Neutrophil (primary cell): ENCODE results near the gene CERK.

ENCODE experiments used
- H3K27ac ChIP-seq: fragments of 200-600 bp; sonication (generic); 2 replicates; pipeline ENCODE4 v1.5.1; 2016; ENCODE audit warnings: mild to moderate bottlenecking, moderate library complexity
- H3K27me3 ChIP-seq: fragments of 200-600 bp; sonication (generic); 2 replicates; pipeline ENCODE4 v1.6.0; 2016; ENCODE audit warnings: mild to moderate bottlenecking
- H3K36me3 ChIP-seq: fragments of 200-600 bp; sonication (generic); 2 replicates; pipeline ENCODE4 v1.5.1; 2017
- H3K4me1 ChIP-seq, 2 experiments: fragments of 200-600 bp in 1 of 2; sonication (generic) in 1 of 2; 1 replicate in 1 of 2; 2 replicates in 1 of 2; pipeline versions ENCODE4 v1.5.1 to v1.6.1; 2013 to 2016; ENCODE audit warnings: low read depth in 1 of 2, low read length in 1 of 2, mild to moderate bottlenecking in 1 of 2, moderate library complexity in 1 of 2; ENCODE audit not compliant: control insufficient read depth in 1 of 2, insufficient read depth in 1 of 2
- H3K4me3 ChIP-seq, 2 experiments: fragments of 200-600 bp in 1 of 2; sonication (generic) in 1 of 2; 1 replicate in 1 of 2; 2 replicates in 1 of 2; pipeline ENCODE4 v1.5.1; 2013 to 2016; ENCODE audit warnings: low read depth in 1 of 2, low read length in 1 of 2, mild to moderate bottlenecking in 1 of 2, moderate library complexity in 1 of 2
- H3K9me3 ChIP-seq: fragments of 200-600 bp; sonication (generic); 2 replicates; pipeline ENCODE4 v1.5.1; 2016
- TF ChIP-seq, protein P1 (sequence below): fragments of 200-600 bp; sonication (generic); IDR thresholded peaks from 2 replicates; pipeline ENCODE4 v1.5.1; 2016; ENCODE audit warnings: antibody characterized with exemption

CERK gene

DNA sequence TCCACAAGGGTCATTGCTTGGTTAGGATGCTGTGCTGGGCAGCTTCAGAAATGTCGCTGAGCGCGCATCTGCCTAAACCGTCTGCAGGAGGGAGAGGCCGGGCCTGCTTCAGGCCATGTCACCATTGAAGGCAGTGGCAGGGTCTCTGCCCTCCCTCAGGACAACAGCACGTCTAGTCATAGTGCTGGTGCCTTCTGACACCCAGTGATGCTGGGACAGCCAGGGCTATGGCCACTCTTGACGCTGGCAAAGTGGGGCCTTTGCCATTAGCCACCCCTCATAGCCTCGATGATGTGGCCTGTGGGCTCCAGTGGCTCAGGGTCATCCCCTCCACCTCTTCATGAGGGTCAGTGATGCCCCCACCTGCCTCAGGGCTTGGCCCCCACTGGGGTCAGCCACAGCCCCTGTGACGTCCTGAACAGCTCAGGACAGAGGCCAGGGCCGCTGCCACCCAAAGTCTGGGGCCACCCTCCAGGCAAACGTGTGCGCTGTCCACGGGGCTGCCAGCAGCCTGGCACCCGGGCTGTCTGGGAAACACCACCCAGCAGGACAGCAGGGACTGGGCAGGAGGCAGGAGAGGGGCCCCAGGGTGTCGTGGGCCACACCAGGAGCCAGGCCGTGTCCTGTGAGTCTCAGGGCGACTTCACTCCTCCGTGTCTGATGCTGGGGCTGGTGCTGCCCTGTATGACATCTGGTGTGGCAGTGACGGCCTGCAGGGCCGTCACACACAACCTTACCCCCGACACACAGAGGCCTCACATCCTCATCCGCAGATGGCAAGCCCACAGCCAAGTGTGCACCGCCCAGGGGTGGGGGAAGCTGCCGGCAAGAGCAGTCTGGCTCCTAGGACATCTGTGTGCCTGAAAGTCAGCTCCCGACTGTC, 42.5 kb downstream of the CERK start:
- Histone ChIP-seq H3K9me3 (no peaks in the 10 kb centered on the region), H3K27ac (no peak overlapping the region), H3K4me1 (no peaks in the 10 kb centered on the region), H3K4me3 (no peak overlapping the region), H3K36me3 (peaks cover 99% of the 10 kb centered on the region), H3K27me3 (no peaks in the 10 kb centered on the region)
- TF ChIP-seq, protein P1, sequence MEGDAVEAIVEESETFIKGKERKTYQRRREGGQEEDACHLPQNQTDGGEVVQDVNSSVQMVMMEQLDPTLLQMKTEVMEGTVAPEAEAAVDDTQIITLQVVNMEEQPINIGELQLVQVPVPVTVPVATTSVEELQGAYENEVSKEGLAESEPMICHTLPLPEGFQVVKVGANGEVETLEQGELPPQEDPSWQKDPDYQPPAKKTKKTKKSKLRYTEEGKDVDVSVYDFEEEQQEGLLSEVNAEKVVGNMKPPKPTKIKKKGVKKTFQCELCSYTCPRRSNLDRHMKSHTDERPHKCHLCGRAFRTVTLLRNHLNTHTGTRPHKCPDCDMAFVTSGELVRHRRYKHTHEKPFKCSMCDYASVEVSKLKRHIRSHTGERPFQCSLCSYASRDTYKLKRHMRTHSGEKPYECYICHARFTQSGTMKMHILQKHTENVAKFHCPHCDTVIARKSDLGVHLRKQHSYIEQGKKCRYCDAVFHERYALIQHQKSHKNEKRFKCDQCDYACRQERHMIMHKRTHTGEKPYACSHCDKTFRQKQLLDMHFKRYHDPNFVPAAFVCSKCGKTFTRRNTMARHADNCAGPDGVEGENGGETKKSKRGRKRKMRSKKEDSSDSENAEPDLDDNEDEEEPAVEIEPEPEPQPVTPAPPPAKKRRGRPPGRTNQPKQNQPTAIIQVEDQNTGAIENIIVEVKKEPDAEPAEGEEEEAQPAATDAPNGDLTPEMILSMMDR, result no peak

DNA sequence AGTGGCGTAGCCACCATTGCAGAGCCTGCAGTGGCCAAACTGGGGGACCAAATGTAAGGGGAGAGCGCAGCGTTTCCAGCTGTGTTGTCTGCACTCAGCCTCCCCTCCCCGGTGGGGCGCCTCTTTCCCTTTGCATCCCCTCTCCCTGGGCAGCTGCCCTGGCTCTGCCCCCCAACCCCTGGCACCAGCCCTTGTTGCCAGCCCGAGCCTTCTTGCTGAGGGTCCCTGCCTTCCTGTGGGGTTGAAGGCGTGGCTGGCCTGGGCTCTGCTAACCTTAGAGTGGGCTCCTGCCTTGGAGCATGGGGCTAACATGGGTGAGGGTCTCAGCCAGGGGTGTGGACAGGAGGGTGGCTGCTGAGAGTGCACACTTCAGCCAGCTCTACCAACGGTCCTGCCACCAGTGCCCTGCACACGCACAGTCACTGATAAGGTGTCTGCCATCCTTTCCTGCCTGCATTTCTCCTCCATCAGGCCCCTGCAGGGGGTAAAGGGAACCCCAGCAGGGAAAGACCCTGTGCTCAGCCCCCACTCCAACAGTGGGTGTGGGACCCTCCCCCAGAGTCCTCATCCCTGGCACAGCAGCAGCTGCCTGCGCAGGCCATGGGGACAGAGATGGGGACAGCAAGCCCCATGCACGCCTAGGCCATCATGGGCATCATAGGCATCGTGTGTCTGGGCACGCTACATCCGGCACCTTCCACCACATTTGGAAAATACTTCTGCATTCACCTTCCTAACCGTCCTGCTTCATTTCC, 43.5 kb downstream of the CERK start:
- no peaks in the 10 kb centered on the region for H3K9me3 ChIP-seq
- TF ChIP-seq, protein P1, result no peak
- H3K4me3 ChIP-seq, result no peak overlapping the region
- peaks cover 99% of the 10 kb centered on the region for H3K36me3 ChIP-seq
- no peaks in the 10 kb centered on the region for H3K4me1 ChIP-seq
- no peaks in the 10 kb centered on the region for H3K27me3 ChIP-seq
- H3K27ac ChIP-seq, result no peak overlapping the region

DNA sequence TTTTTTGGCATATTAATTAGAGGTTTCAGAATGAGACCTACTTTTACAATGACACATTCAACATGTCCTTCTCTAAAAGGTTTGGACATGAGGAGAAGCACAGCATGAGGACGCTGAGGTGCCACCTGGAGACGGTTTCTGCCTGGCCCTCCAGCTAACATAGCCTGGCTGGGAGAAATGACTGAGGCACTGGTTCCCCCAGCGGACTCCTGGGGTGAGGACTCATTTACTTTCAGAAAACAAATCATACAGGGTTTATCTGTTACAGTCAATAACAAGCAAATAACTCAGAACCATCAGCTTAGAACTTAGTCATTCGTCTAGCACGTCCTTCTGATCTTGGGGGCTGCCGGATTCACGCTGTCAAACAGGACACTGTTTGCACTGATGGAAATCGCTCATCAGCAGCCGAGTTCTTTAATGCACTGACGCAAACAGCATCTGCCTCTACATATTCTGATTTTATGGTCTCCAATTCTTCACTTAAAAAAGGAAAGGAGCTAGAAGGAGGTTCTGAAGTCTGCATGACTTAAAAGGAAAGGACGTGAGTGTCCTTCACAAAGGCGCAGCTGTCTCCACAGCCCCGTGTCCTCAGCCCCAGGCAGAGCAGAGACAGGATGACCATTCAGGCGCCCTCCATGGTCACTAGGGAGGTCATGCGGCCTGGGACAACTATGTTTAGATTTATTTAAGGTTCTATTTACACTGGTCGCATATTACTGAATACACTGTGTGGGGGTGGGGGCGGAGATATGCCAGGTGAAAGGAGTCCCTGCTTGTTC, 44.2 kb downstream of the CERK start:
- no peak overlapping the region for H3K27ac ChIP-seq
- peaks cover 99% of the 10 kb centered on the region for H3K36me3 ChIP-seq
- no peak overlapping the region for H3K4me3 ChIP-seq
- H3K27me3 ChIP-seq, result no peaks in the 10 kb centered on the region
- H3K4me1 ChIP-seq, result no peaks in the 10 kb centered on the region
- H3K9me3 ChIP-seq, result no peaks in the 10 kb centered on the region
- TF ChIP-seq, protein P1, result no peak

DNA sequence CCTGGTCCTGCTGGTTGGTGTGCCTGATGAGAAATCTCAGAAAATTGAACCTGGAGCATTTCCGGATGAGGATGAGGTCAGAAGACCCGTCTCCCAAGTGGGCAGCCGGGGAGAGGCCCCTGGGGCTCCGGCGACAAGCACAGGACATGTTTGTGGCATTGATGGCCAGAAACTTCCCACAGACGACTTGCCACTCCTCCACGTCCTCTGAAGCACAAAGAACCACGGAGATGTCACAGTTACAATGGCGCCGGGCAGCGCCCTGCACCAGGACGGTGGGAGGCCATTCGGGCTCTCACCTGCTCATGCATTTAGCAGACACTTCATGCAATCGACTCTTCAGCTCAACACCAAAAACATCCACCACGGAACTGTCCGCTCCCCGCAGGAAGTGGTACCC, 46.5 kb downstream of the CERK start:
- TF ChIP-seq, protein P1, result no peak
- no peaks in the 10 kb centered on the region for H3K27me3 ChIP-seq
- peaks cover 99% of the 10 kb centered on the region for H3K36me3 ChIP-seq
- H3K4me3 ChIP-seq, result no peak overlapping the region
- no peaks in the 10 kb centered on the region for H3K9me3 ChIP-seq
- H3K4me1 ChIP-seq, result peaks cover 8 to 9% of the 10 kb centered on the region in 2 experiments
- no peak overlapping the region for H3K27ac ChIP-seq

DNA sequence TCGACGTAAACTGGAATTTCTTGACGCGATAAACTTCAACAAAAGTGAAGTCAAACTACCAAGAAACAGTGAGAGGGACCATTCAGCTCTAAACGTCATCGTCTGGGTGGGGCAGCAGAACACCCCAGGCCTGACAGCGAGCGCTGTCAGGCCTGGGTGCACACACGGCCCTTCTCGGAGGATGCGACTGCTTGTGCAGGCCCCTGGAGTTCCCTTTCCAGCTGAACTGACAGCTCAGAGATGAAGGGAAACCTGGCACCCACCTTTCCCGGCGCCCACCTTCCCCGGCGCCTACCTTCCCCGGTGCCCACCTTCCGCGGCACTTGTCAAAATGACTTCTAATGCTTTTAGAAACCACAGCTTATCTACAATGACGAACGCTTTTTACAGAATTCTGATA, 47.9 kb downstream of the CERK start:
- Histone ChIP-seq H3K4me1 (peaks cover 22 to 23% of the 10 kb centered on the region in 2 experiments), H3K27ac (no peak overlapping the region), H3K27me3 (no peaks in the 10 kb centered on the region), H3K9me3 (no peaks in the 10 kb centered on the region), H3K4me3 (no peak overlapping the region), H3K36me3 (peaks cover 99% of the 10 kb centered on the region)
- TF ChIP-seq, protein P1, result no peak
